ENCODE results near the gene CD59. TPM values are rescaled to one million over a fixed set of nuclear protein-coding genes. Genes with fewer than 3 reads are reported as not detected.
A peak's percentile ranks its signal among the peaks of the same experiment; 100 is the strongest.

Gene CD59
- total and polyA plus RNA-seq, 10 of the 15 experiments (the other 5 are each of a cell fraction or from before 2014, with no cell fraction given) = 55.5 to 256 (median 181) TPM

DNA sequence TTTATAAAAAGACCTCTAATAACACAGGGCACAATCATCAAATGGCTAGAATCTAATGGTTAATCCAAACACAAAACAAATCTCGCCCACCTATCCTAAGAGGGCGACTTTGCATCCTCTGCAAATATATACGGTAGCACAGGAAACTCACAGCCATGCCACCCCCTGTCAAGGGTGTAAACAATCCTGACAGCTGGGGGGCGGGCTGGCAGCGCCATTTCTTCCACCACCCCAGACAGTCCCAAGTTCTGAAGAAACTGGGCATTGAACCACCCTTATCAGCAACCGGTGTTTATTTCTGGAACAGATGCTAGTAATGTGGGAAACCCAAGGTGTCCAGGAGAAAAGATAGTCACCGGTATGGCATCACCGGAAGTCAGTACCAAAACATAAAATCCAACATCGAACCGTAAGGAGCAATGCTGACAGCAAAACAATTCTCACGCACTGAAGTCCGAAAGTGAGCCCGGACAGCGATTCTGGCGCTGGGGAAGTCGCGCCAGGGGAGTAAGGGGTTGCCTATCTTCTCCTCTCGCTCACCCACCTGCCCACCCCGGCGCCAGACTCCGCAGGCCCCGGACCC is 37.3 kb upstream of the CD59 start:
- ATAC-seq = peak; percentile 62
- in situ Hi-C loops (cut with MboI) = no loop called here
- POLR2A ChIA-PET = interaction anchor here (0.8 to 1.5 kb wide), 2 partner anchors 9 to 31 kb away, joined by 3 read pairs; no protein-coding TSS in a partner anchor
- TF ChIP-seq, protein P1, sequence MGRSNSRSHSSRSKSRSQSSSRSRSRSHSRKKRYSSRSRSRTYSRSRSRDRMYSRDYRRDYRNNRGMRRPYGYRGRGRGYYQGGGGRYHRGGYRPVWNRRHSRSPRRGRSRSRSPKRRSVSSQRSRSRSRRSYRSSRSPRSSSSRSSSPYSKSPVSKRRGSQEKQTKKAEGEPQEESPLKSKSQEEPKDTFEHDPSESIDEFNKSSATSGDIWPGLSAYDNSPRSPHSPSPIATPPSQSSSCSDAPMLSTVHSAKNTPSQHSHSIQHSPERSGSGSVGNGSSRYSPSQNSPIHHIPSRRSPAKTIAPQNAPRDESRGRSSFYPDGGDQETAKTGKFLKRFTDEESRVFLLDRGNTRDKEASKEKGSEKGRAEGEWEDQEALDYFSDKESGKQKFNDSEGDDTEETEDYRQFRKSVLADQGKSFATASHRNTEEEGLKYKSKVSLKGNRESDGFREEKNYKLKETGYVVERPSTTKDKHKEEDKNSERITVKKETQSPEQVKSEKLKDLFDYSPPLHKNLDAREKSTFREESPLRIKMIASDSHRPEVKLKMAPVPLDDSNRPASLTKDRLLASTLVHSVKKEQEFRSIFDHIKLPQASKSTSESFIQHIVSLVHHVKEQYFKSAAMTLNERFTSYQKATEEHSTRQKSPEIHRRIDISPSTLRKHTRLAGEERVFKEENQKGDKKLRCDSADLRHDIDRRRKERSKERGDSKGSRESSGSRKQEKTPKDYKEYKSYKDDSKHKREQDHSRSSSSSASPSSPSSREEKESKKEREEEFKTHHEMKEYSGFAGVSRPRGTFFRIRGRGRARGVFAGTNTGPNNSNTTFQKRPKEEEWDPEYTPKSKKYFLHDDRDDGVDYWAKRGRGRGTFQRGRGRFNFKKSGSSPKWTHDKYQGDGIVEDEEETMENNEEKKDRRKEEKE (IDR thresholded peaks at IDR 0.05) = no peak
- TF ChIP-seq ZNF24 (IDR thresholded peaks at IDR 0.05) (no peak), MEF2B (IDR thresholded peaks at IDR 0.05; ENCODE audit: partially characterized antibody, poor library complexity, severe bottlenecking) (no peak), KDM1A (IDR thresholded peaks at IDR 0.05; ENCODE audit: borderline replicate concordance) (no peak), LARP7 (IDR thresholded peaks at IDR 0.05) (no peak), YY1 (IDR thresholded peaks at IDR 0.05; ENCODE audit: low read depth, low read length) (peak; percentile 47; the same call in 1 of the 2 replicates), MXI1 (IDR thresholded peaks at IDR 0.05; ENCODE audit: low read depth, low read length) (peak; percentile 90), NFIC (IDR thresholded peaks at IDR 0.05; ENCODE audit: low read depth, low read length) (no peak), PML (IDR thresholded peaks at IDR 0.05; ENCODE audit: low read length) (no peak), NR2F1 (conservative IDR thresholded peaks at IDR 0.05) (no peak), SRF (IDR thresholded peaks at IDR 0.05; ENCODE audit: low read depth in 2 of 2, low read length in 2 of 2) (no peak), SIN3A (IDR thresholded peaks at IDR 0.05; ENCODE audit: low read depth, low read length) (peak; percentile 91; the same call in 1 of the 2 replicates)
- TF ChIP-seq, protein P2, sequence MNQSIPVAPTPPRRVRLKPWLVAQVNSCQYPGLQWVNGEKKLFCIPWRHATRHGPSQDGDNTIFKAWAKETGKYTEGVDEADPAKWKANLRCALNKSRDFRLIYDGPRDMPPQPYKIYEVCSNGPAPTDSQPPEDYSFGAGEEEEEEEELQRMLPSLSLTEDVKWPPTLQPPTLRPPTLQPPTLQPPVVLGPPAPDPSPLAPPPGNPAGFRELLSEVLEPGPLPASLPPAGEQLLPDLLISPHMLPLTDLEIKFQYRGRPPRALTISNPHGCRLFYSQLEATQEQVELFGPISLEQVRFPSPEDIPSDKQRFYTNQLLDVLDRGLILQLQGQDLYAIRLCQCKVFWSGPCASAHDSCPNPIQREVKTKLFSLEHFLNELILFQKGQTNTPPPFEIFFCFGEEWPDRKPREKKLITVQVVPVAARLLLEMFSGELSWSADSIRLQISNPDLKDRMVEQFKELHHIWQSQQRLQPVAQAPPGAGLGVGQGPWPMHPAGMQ (IDR thresholded peaks at IDR 0.05; ENCODE audit: borderline replicate concordance) = no peak
- TF ChIP-seq, protein P3, sequence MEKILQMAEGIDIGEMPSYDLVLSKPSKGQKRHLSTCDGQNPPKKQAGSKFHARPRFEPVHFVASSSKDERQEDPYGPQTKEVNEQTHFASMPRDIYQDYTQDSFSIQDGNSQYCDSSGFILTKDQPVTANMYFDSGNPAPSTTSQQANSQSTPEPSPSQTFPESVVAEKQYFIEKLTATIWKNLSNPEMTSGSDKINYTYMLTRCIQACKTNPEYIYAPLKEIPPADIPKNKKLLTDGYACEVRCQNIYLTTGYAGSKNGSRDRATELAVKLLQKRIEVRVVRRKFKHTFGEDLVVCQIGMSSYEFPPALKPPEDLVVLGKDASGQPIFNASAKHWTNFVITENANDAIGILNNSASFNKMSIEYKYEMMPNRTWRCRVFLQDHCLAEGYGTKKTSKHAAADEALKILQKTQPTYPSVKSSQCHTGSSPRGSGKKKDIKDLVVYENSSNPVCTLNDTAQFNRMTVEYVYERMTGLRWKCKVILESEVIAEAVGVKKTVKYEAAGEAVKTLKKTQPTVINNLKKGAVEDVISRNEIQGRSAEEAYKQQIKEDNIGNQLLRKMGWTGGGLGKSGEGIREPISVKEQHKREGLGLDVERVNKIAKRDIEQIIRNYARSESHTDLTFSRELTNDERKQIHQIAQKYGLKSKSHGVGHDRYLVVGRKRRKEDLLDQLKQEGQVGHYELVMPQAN (conservative IDR thresholded peaks at IDR 0.05) = peak; percentile 85
- TF ChIP-seq, protein P4, sequence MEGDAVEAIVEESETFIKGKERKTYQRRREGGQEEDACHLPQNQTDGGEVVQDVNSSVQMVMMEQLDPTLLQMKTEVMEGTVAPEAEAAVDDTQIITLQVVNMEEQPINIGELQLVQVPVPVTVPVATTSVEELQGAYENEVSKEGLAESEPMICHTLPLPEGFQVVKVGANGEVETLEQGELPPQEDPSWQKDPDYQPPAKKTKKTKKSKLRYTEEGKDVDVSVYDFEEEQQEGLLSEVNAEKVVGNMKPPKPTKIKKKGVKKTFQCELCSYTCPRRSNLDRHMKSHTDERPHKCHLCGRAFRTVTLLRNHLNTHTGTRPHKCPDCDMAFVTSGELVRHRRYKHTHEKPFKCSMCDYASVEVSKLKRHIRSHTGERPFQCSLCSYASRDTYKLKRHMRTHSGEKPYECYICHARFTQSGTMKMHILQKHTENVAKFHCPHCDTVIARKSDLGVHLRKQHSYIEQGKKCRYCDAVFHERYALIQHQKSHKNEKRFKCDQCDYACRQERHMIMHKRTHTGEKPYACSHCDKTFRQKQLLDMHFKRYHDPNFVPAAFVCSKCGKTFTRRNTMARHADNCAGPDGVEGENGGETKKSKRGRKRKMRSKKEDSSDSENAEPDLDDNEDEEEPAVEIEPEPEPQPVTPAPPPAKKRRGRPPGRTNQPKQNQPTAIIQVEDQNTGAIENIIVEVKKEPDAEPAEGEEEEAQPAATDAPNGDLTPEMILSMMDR (IDR thresholded peaks at IDR 0.05 in 2 of 3, conservative IDR thresholded peaks at IDR 0.05 in 1 of 3; ENCODE audit: control insufficient read depth in 2 of 3, extremely low read depth in 1 of 3, insufficient read depth in 1 of 3, low read depth in 3 of 3, low read length in 3 of 3) = peak in 2 of 3 experiments; percentile 3 to 31; a peak in 2 of 6 replicates

More for the DNA sequence above, 37.3 kb upstream of the CD59 start:
- Histone ChIP-seq H3K27ac (ENCODE audit: control insufficient read depth, insufficient read depth) (no peak overlapping the region), H4K20me1 (ENCODE audit: control insufficient read depth, insufficient read depth) (peaks cover 2% of the 10 kb centered on the region; the same call in 1 of the 2 replicates), H3K79me2 (ENCODE audit: control insufficient read depth, insufficient read depth, low read length) (peaks cover 3% of the 10 kb centered on the region), H3K36me3 (ENCODE audit: control insufficient read depth in 2 of 2, insufficient read depth in 2 of 2, low read length in 1 of 2) (peaks cover 0 to 3% of the 10 kb centered on the region in 2 experiments; a peak in 2 of 4 replicates), H2AFZ (ENCODE audit: control insufficient read depth, low read depth, low read length) (peak overlapping the region; percentile 85), H3K4me1 (ENCODE audit: control insufficient read depth, insufficient read depth, low read length) (peaks cover 21% of the 10 kb centered on the region), H3K9me3 (replicated peaks; ENCODE audit: control insufficient read depth, insufficient read depth, low read length) (no peaks in the 10 kb centered on the region), H3K27me3 (replicated peaks in 1 of 2; ENCODE audit: control insufficient read depth in 2 of 2, insufficient read depth in 2 of 2, low read length in 1 of 2) (no peaks in the 10 kb centered on the region), H3K9ac (ENCODE audit: control insufficient read depth, insufficient read depth, low read length) (peak overlapping the region; percentile 38), H3K4me3 (peak overlapping the region; percentile 96), H3K4me2 (ENCODE audit: control insufficient read depth, insufficient read depth) (peak overlapping the region; percentile 70)
- intact Hi-C loops (cut with micrococcal nuclease; ENCODE audit: unreplicated experiment) = loop anchor here (10.0 kb wide), 1 partner anchor 461 kb away; no protein-coding TSS in a partner anchor
- ChIA-PET RAD21 (ENCODE audit: unreplicated experiment) (interaction anchor here (1.0 kb wide), 1 partner anchor 31 kb away, joined by 3 read pairs; no protein-coding TSS in a partner anchor), CTCF (interaction anchor here (0.6 to 3.9 kb wide), 7 partner anchors 11 to 49 kb away, joined by 3 to 16 read pairs (median 4); no protein-coding TSS in a partner anchor), SMC1A (ENCODE audit: uncharacterized antibody, unreplicated experiment) (interaction anchor here (0.6 to 2.3 kb wide), 6 partner anchors 12 to 385 kb away, joined by 3 to 15 read pairs (median 4); no protein-coding TSS in a partner anchor)
- no peak for DNase-seq (ENCODE audit: low read depth, low spot score)
- 2% methylated on average over 22 of the region's 22 CpGs for WGBS (ENCODE audit: insufficient coverage, insufficient replicate concordance, low lambda C conversion rate, missing lambda C conversion rate)
- peak; percentile 38 for FAIRE-seq
- BruUV-seq (replicated peaks) = no TSS peak
